Activated CD4-positive, alpha-beta T cell treated with anti-CD3 and anti-CD28 coated beads, Interleukin-2, amount 50 U/mL, for 1 hour (primary cell): ENCODE results near the gene SKAP1.
"Not testable (repeated sequence)": the region's sequence is repeated elsewhere in the genome, so short reads cannot be mapped to it uniquely, and the experiment has no call there.

Experiments
- DNase-seq: peaks from one replicate; pipeline ENCODE4 v3.0.0-alpha.2; 2020

SKAP1 gene

GRCh38 chr17:48368352-48368908, 61.6 kb downstream of the SKAP1 start:
- no peak for DNase-seq

- DNase-seq = no peak
These were observed 66.9 kb downstream of the SKAP1 start for GRCh38 chr17:48363161-48363560.

- DNase-seq = not testable (repeated sequence)
These were observed 69.0 kb downstream of the SKAP1 start for GRCh38 chr17:48360861-48361633.

GRCh38 chr17:48357779-48358602, 72.0 kb downstream of the SKAP1 start:
- DNase-seq = no peak

GRCh38 chr17:48356866-48357265, 73.1 kb downstream of the SKAP1 start:
- no peak for DNase-seq

- no peak for DNase-seq
These were observed 77.4 kb downstream of the SKAP1 start for GRCh38 chr17:48352630-48353029.

GRCh38 chr17:48351911-48352332, 78.1 kb downstream of the SKAP1 start:
- DNase-seq = no peak

- DNase-seq = no peak
These were observed 81.7 kb downstream of the SKAP1 start for GRCh38 chr17:48348352-48348751.

- no peak for DNase-seq
These were observed 82.8 kb downstream of the SKAP1 start for GRCh38 chr17:48347177-48347576.

GRCh38 chr17:48344251-48344650, 85.8 kb downstream of the SKAP1 start:
- DNase-seq = no peak

- DNase-seq = no peak
These were observed 89.1 kb downstream of the SKAP1 start for GRCh38 chr17:48340916-48341315.

- no peak for DNase-seq
These were observed 91.3 kb downstream of the SKAP1 start for GRCh38 chr17:48338720-48339119.

GRCh38 chr17:48337903-48338302, 92.1 kb downstream of the SKAP1 start:
- DNase-seq = not testable (repeated sequence)

GRCh38 chr17:48336986-48337385, 93.0 kb downstream of the SKAP1 start:
- no peak for DNase-seq

- no peak for DNase-seq
These were observed 94.0 kb downstream of the SKAP1 start for GRCh38 chr17:48335858-48336500.

GRCh38 chr17:48335146-48335784, 94.7 kb downstream of the SKAP1 start:
- DNase-seq = no peak

GRCh38 chr17:48333034-48333530, 96.9 kb downstream of the SKAP1 start:
- no peak for DNase-seq

GRCh38 chr17:48330887-48331286, 99.1 kb downstream of the SKAP1 start:
- no peak for DNase-seq

GRCh38 chr17:48330421-48330820, 99.6 kb downstream of the SKAP1 start:
- no peak for DNase-seq

- DNase-seq = no peak
These were observed 101.6 kb downstream of the SKAP1 start for GRCh38 chr17:48328457-48328856.

GRCh38 chr17:48326310-48326709, 103.7 kb downstream of the SKAP1 start:
- no peak for DNase-seq

GRCh38 chr17:48322060-48322459, 108.0 kb downstream of the SKAP1 start:
- DNase-seq = no peak

- DNase-seq = no peak
These were observed 112.3 kb downstream of the SKAP1 start for GRCh38 chr17:48317732-48318131.
